Right lung (tissue), 5 donors: ENCODE data around the gene FAM171A2. TPM values are rescaled to one million over a fixed set of nuclear protein-coding genes. Genes with fewer than 3 reads are reported as not detected.

Experiments
- DNase-seq, 2 donors: peaks; one replicate each; pipeline ENCODE4 v3.0.0-alpha.2; 2013
- polyA plus RNA-seq, 5 donors: library from polyadenylated mRNA; unstranded; fragments of 120-200 nt; gene quantifications; one replicate each; pipeline versions ENCODE4 v1.2.1 to v1.2.3, GENCODE V29; 2013; ENCODE audit warnings: inconsistent platforms in 1 of 5, low replicate concordance in 1 of 5; ENCODE audit not compliant: insufficient read length in 5 of 5, insufficient read depth in 1 of 5

Gene FAM171A2
- polyA plus RNA-seq, 5 donors = 20.9 to 43.1 (median 29.5) TPM

DNA sequence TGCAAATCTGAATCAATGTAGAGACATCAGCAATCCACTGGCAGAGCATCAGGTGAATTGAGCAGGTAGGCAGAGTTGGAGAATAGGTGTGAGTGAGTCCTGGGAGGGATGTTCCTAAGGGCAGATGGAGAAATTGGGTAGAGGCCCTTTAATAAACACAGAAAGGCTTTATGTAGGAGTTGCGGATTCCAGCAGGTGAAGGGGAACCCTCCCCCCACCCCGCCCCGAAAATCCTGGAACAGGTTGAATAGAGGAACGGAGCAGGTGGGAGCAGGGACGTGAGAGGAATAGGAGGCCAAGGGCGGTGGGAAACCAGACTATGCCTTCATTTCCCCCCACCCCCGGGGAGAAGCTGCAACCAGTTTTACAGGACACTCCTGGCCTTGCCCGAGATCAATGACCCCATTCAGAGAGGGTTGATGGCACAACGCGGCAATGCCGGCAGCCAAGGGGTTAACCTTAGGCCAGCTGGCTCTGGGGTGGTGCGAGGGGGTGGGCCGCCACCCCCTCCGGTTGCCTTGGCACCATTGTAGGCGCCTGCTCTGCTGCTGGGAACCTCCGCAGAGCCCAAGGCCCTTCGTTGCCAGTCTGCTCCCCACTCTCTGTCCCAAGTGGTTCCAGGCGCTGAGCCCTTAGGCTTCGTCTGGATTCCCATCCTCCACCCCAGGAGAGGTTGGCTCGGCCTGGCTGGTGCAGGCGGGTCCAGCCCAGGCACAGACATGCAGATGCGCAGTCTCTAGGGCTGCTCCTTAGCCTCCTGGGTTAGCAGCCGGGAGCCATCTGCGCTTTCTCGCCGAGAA lies 56.1 kb downstream of the FAM171A2 start:
- peak; percentile 30 to 37 for DNase-seq

DNA sequence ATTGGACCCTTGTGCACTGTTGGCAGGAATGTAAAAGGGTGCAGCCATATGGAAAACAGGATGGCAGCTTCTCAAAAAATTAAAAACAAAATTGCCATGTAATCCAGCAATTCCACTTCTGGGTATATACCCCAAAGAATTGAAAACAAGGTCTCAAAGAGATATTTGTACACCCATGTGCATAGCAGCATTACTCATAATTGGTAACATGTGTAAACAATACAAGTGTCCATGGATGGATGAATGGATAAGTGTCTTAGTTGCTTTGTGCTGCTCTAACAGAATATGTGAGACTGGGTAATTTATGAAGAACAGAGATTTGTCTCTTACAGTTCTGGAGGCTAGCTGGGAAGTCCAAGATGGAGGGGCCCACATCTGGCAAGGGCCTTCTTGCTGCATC lies 59.0 kb downstream of the FAM171A2 start:
- DNase-seq = no peak

Other genes with a start within 250 kb of the FAM171A2 start
- 10 to 100 TPM; 43.3 to 60.6 (median 57.4) TPM for gene HDAC5, start 240.2 kb downstream of the FAM171A2 start, polyA plus RNA-seq
- 1 to 10 TPM; 4.4 to 6.8 (median 5.5) TPM for gene HROB, start 221.9 kb downstream of the FAM171A2 start, polyA plus RNA-seq
- gene ASB16, start 193.1 kb downstream of the FAM171A2 start, polyA plus RNA-seq = 1 to 10 TPM; 2.7 to 3.6 (median 2.7) TPM
- 10 to 100 TPM; 45.6 to 55.7 (median 53.3) TPM for gene TMUB2, start 176.9 kb downstream of the FAM171A2 start, polyA plus RNA-seq
- 10 to 100 TPM; 50.4 to 72.3 (median 58.5) TPM for gene ATXN7L3, start 164.0 kb downstream of the FAM171A2 start, polyA plus RNA-seq
- gene UBTF, start 144.2 kb downstream of the FAM171A2 start, polyA plus RNA-seq = 100 to 1,000 TPM in 4 of 5 donors, 10 to 100 TPM in 1; 99.8 to 129 (median 106) TPM
- gene SLC4A1, start 95.7 kb downstream of the FAM171A2 start, polyA plus RNA-seq = 10 to 100 TPM in 3 of 5 donors, 1 to 10 TPM in 2; 7.5 to 32.1 (median 12.0) TPM
- 1 to 10 TPM; 1.6 to 4.3 (median 3.4) TPM for gene RUNDC3A, start 55.3 kb downstream of the FAM171A2 start, polyA plus RNA-seq
- gene SLC25A39, start 39.0 kb downstream of the FAM171A2 start, polyA plus RNA-seq = 100 to 1,000 TPM in 1 of 5 donors, 10 to 100 TPM in 4; 53.0 to 104 (median 78.8) TPM
- 100 to 1,000 TPM; 177 to 276 (median 210) TPM for gene GRN, start 18.6 kb downstream of the FAM171A2 start, polyA plus RNA-seq
- gene ITGA2B, start 25.8 kb upstream of the FAM171A2 start, polyA plus RNA-seq = 1 to 10 TPM; 6.4 to 8.2 (median 6.7) TPM
- 10 to 100 TPM; 38.5 to 54.9 (median 50.4) TPM for gene GPATCH8, start 139.6 kb upstream of the FAM171A2 start, polyA plus RNA-seq
- gene FZD2, start 193.6 kb upstream of the FAM171A2 start, polyA plus RNA-seq = 10 to 100 TPM; 21.6 to 34.5 (median 28.7) TPM